ENCODE data around the gene ST6GALNAC4. TPM values are rescaled to one million over a fixed set of nuclear protein-coding genes. Genes with fewer than 3 reads are reported as not detected.
A peak's percentile ranks its signal among the peaks of the same experiment; 100 is the strongest.

ST6GALNAC4 gene
- polyA plus RNA-seq, 3 donors, result 8.9 to 14.0 (median 10.3) TPM

- Mint-ChIP-seq H3K27ac (no peak overlapping the region), H3K27me3 (ENCODE audit: low read depth in 3 of 3) (peaks cover 2 to 9% (median 4%) of the 10 kb centered on the region in 3 donors), H3K4me1 (peaks cover 25% of the 10 kb centered on the region), H3K9me3 (peaks cover 0 to 4% (median 0%) of the 10 kb centered on the region in 7 donors), H3K4me3 (no peak overlapping the region), H3K36me3 (no peaks in the 10 kb centered on the region)
- Histone ChIP-seq H3K9ac (ENCODE audit: insufficient read depth, low read length, poor library complexity, severe bottlenecking) (no peak overlapping the region), H4K20me1 (ENCODE audit: insufficient read depth, low read length) (no peaks in the 10 kb centered on the region), H3K4me1 (ENCODE audit: control insufficient read depth in 1 of 2, insufficient read depth in 2 of 2, low read length in 2 of 2) (peaks cover 13 to 20% of the 10 kb centered on the region in 2 donors), H2AFZ (ENCODE audit: insufficient read depth, low read depth, low read length, poor library complexity, severe bottlenecking) (no peak overlapping the region), H3K36me3 (replicated peaks in 1 of 2; ENCODE audit: control insufficient read depth in 1 of 2, insufficient read depth in 2 of 2, low read length in 2 of 2) (no peaks in the 10 kb centered on the region), H3K27me3 (ENCODE audit: control insufficient read depth in 2 of 2, insufficient read depth in 2 of 2, low read length in 2 of 2) (no peaks in the 10 kb centered on the region), H3K9me3 (replicated peaks in 1 of 2; ENCODE audit: control insufficient read depth in 1 of 2, insufficient read depth in 1 of 2, low read length in 2 of 2) (no peaks in the 10 kb centered on the region), H3K79me2 (ENCODE audit: insufficient read depth, low read length) (no peaks in the 10 kb centered on the region), H3K27ac (ENCODE audit: low read depth in 1 of 2, low read length in 2 of 2) (no peak overlapping the region), H3K4me3 (replicated peaks in 1 of 3; ENCODE audit: low read depth in 2 of 3, low read length in 3 of 3) (no peak overlapping the region), H3K4me2 (replicated peaks; ENCODE audit: extremely low read depth, low read length, poor library complexity, severe bottlenecking) (no peak overlapping the region)
- intact Hi-C loops (cut with micrococcal nuclease), result no loop called here
- no peak for DNase-seq
- TF ChIP-seq CTCF (IDR thresholded peaks at IDR 0.05), result no peak
- 0% methylated on average over 1 of the region's 3 CpGs for WGBS (ENCODE audit: insufficient coverage)
These were observed 45.4 kb upstream of the ST6GALNAC4 start for GRCh38 chr9:127962278-127962677.

GRCh38 chr9:127961613-127962155 lies 44.8 kb upstream of the ST6GALNAC4 start:
- intact Hi-C loops (cut with micrococcal nuclease), result no loop called here
- no peak overlapping the region for H3K4me2 ChIP-seq (replicated peaks; ENCODE audit: extremely low read depth, low read length, poor library complexity, severe bottlenecking)
- no peaks in the 10 kb centered on the region for H4K20me1 ChIP-seq (ENCODE audit: insufficient read depth, low read length)
- H3K27ac ChIP-seq (ENCODE audit: low read depth in 1 of 2, low read length in 2 of 2), result no peak overlapping the region
- no peak for TF ChIP-seq CTCF (IDR thresholded peaks at IDR 0.05)
- H3K4me1 ChIP-seq (ENCODE audit: control insufficient read depth in 1 of 2, insufficient read depth in 2 of 2, low read length in 2 of 2), result peaks cover 13 to 17% of the 10 kb centered on the region in 2 donors
- no peaks in the 10 kb centered on the region for H3K36me3 ChIP-seq (replicated peaks in 1 of 2; ENCODE audit: control insufficient read depth in 1 of 2, insufficient read depth in 2 of 2, low read length in 2 of 2)
- DNase-seq, result peak in 1 of 3 donors; percentile 36
- no peak overlapping the region for H3K4me3 ChIP-seq (replicated peaks in 1 of 3; ENCODE audit: low read depth in 2 of 3, low read length in 3 of 3)
- H3K9me3 ChIP-seq (replicated peaks in 1 of 2; ENCODE audit: control insufficient read depth in 1 of 2, insufficient read depth in 1 of 2, low read length in 2 of 2), result no peaks in the 10 kb centered on the region
- Mint-ChIP-seq H3K9me3 (peaks cover 0 to 4% (median 0%) of the 10 kb centered on the region in 7 donors), H3K27ac (no peak overlapping the region), H3K27me3 (ENCODE audit: low read depth in 3 of 3) (peaks cover 2 to 6% (median 4%) of the 10 kb centered on the region in 3 donors), H3K4me3 (no peak overlapping the region), H3K36me3 (no peaks in the 10 kb centered on the region), H3K4me1 (peaks cover 19% of the 10 kb centered on the region)
- no peaks in the 10 kb centered on the region for H3K27me3 ChIP-seq (ENCODE audit: control insufficient read depth in 2 of 2, insufficient read depth in 2 of 2, low read length in 2 of 2)
- no peak overlapping the region for H2AFZ ChIP-seq (ENCODE audit: insufficient read depth, low read depth, low read length, poor library complexity, severe bottlenecking)
- no peak overlapping the region for H3K9ac ChIP-seq (ENCODE audit: insufficient read depth, low read length, poor library complexity, severe bottlenecking)
- no peaks in the 10 kb centered on the region for H3K79me2 ChIP-seq (ENCODE audit: insufficient read depth, low read length)
- WGBS (ENCODE audit: insufficient coverage), result 76% methylated on average over 12 of the region's 13 CpGs
